Left lung (tissue), 10 donors: ENCODE measurements around the gene MAFG. TPM values are rescaled to one million over a fixed set of nuclear protein-coding genes. Genes with fewer than 3 reads are reported as not detected.

Experiments used
- ATAC-seq: fragments of 200-7000 bp; cut with Tn5 transposase; one replicate; pipeline ENCODE4 v1.9.1; 2020; ENCODE audit warnings: moderate library complexity
- DNase-seq, 4 donors: peaks; one replicate each; pipeline ENCODE4 v3.0.0-alpha.2; 2013 to 2020
- H3K27ac ChIP-seq, 2 donors: fragments of 200-600 bp; sonication (generic) in 1 of 2; one replicate each; pipeline versions ENCODE4 v1.5.0 to v1.8.0; 2020 to 2021
- H3K27me3 ChIP-seq, 2 donors: fragments of 200-600 bp; sonication (generic) in 1 of 2; one replicate each; pipeline versions ENCODE4 v1.5.0 to v1.8.0; 2020 to 2021
- H3K36me3 ChIP-seq, 2 donors: fragments of 200-600 bp; sonication (generic) in 1 of 2; one replicate each; pipeline versions ENCODE4 v1.5.0 to v1.8.0; 2020 to 2021
- H3K4me1 ChIP-seq, 2 donors: fragments of 200-600 bp; one replicate each; pipeline ENCODE4 v1.8.0; 2021
- H3K4me3 ChIP-seq, 2 donors: fragments of 200-600 bp; sonication (generic) in 1 of 2; one replicate each; pipeline versions ENCODE4 v1.5.0 to v1.8.0; 2020 to 2021; ENCODE audit warnings: mild to moderate bottlenecking in 1 of 2
- H3K9me3 ChIP-seq, 2 donors: fragments of 200-600 bp; sonication (generic) in 1 of 2; one replicate each; pipeline versions ENCODE4 v1.5.0 to v1.8.0; 2020 to 2021
- CTCF ChIP-seq, 2 donors: fragments of 200-600 bp; sonication (generic) in 1 of 2; IDR thresholded peaks; one replicate each; pipeline versions ENCODE4 v1.5.0 to v1.8.0; 2021; ENCODE audit warnings: antibody characterized with exemption in 2 of 2
- intact Hi-C, 2 donors: fragments of 100-400 bp; cut with DNase I; formaldehyde crosslinking; loops; one replicate each; pipeline versions ENCODE4 v1.11.2 to v1.14.2; 2022
- polyA plus RNA-seq, 6 donors: library from polyadenylated mRNA; unstranded; fragments of 120-200 nt; gene quantifications; one replicate each; pipeline ENCODE4 v1.2.1, GENCODE V29; 2013; ENCODE audit not compliant: insufficient read length in 6 of 6
- total RNA-seq, 2 donors: library from RNA; stranded (reverse); fragmentation: NEBNext Ultra II Directional; extraction: Animal tissue kit (Norgen Biotek cat#: 25700); gene quantifications; one replicate each; pipeline ENCODE4 v1.2.1, GENCODE V29; 2021
- donor health status: DM: no; HTN: yes; CAD: no.
- donor health status: DM: no; HTN: no; CAD: no.

MAFG gene
- total and polyA plus RNA-seq, 8 donors = 8.1 to 39.8 (median 11.5) TPM

GRCh38 chr17:81916234-81917001, 11.1 kb downstream of the MAFG start:
- no peaks in the 10 kb centered on the region for H3K9me3 ChIP-seq
- H3K36me3 ChIP-seq = peaks cover 0 to 67% of the 10 kb centered on the region in 2 donors
- H3K27me3 ChIP-seq = no peaks in the 10 kb centered on the region
- H3K4me3 ChIP-seq = peak overlapping the region in 1 of 2 donors; percentile 88
- H3K4me1 ChIP-seq = peaks cover 18 to 67% of the 10 kb centered on the region in 2 donors
- no peak for TF ChIP-seq CTCF (IDR thresholded peaks at IDR 0.05)
- DNase-seq (no peak), ATAC-seq (no peak)
- intact Hi-C loops = no loop called here
- peak overlapping the region in 1 of 2 donors; percentile 83 for H3K27ac ChIP-seq

- Histone ChIP-seq H3K4me1 (peaks cover 20 to 62% of the 10 kb centered on the region in 2 donors), H3K4me3 (no peak overlapping the region), H3K9me3 (no peaks in the 10 kb centered on the region), H3K27me3 (no peaks in the 10 kb centered on the region), H3K27ac (no peak overlapping the region), H3K36me3 (peaks cover 0 to 56% of the 10 kb centered on the region in 2 donors)
- DNase-seq (no peak), ATAC-seq (no peak)
- no peak for TF ChIP-seq CTCF (IDR thresholded peaks at IDR 0.05)
- intact Hi-C loops = no loop called here
Observed at GRCh38 chr17:81915331-81915730, 12.2 kb downstream of the MAFG start.

- Histone ChIP-seq H3K4me1 (peaks cover 24 to 62% of the 10 kb centered on the region in 2 donors), H3K27me3 (no peaks in the 10 kb centered on the region), H3K4me3 (no peak overlapping the region), H3K36me3 (peaks cover 0 to 49% of the 10 kb centered on the region in 2 donors), H3K27ac (no peak overlapping the region), H3K9me3 (no peaks in the 10 kb centered on the region)
- ATAC-seq (no peak), DNase-seq (no peak)
- no peak for TF ChIP-seq CTCF (IDR thresholded peaks at IDR 0.05)
- intact Hi-C loops = no loop called here
Observed at GRCh38 chr17:81914103-81914850, 13.3 kb downstream of the MAFG start.

- no peak for TF ChIP-seq CTCF (IDR thresholded peaks at IDR 0.05)
- Histone ChIP-seq H3K4me3 (no peak overlapping the region), H3K9me3 (no peaks in the 10 kb centered on the region), H3K27me3 (no peaks in the 10 kb centered on the region), H3K4me1 (peaks cover 24 to 61% of the 10 kb centered on the region in 2 donors), H3K27ac (no peak overlapping the region), H3K36me3 (peaks cover 0 to 52% of the 10 kb centered on the region in 2 donors)
- DNase-seq (no peak), ATAC-seq (no peak)
- intact Hi-C loops = no loop called here
Observed at GRCh38 chr17:81913394-81914102, 14.0 kb downstream of the MAFG start.
